ENCODE data around the gene CDYL.
A peak's percentile ranks its signal among the peaks of the same experiment; 100 is the strongest.

Gene CDYL

DNA sequence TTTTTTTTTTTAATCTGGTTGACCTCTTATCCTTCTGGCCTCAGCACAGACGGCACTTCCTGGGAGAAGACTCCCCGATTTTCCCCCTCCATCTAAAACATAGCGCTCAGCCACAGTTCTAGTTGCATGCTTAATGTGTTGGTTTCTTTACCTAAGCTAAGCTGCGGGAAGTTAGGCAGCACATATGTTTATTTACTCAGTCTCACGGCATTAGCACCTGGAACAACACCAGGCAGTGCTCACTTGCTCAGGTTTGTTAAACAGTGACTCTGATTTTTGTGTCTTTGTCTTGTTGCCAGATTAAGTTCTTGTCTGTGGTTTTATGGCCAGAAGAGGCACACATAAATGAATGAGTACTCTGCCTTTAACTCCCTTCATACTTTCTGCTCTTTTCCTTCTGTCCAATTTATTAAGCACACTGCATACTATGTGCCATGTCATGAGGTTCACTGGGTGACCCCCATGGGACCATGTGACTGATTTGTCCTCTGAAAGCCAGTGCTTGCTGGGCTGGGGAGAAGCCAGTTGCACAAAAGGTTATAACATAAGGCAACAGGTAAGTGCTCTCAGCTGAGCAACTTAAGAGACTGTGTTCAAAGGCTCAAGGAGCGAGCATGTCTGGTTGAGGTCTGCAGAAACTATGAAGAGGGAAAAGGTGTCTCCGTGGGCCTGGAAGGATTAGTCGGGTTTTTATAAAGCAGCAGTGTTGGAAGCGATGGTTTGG, 134.0 kb downstream of the CDYL start:
- DNase-seq, result peak; percentile 56

DNA sequence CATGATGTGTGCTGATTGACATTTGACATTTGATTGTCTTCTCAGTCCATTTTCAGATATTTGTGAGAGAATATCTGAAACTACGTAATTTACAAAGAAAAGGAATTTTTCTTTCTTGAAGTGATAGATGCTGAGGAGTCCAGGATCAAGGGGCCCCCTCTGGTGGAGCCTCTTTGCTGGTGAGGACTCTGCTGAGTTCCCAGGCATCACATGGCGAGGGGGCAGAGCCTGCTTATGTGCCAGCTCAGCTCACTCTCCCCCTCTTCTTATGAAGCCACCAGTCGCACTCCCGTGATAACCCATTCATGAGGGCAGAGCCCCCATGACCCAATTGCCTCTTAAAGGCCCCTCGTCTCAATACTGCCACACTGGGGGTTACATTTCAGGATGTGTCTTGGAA, 136.4 kb downstream of the CDYL start:
- DNase-seq, result no peak

DNA sequence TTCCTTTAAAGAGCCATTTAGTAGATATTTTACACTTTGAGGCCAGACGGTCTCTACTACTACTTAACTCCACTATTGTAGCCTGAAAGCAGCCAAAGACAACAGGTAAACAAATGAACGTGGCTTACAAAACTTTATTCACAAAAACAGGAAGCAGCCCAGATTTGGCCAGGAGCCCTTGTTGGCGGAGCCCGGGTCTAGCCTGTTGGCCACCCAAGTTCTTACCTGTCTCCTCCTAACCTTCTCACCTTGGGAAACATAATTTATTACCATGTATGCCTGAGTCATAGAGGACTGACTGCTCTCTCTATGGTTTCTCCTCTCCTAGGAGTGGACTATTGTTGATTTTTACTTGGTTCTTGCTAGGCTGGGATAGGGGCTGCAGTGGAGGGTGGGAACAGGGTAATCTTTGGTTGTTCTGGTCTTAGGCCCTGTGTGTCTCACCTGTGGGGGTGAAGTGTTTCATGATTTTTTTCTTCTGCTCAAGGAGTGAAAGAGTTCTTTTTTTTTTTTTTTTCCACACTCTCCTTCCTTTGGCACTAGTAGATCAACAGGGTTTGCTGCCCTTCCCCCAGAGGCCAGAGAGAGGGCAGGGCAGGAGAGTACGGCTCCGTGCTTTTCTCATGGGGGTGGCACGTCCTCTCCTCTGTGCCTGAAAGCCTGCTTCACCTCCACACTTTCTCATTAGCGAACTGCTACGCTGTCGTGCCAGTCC, 137.7 kb downstream of the CDYL start:
- no peak for DNase-seq

DNA sequence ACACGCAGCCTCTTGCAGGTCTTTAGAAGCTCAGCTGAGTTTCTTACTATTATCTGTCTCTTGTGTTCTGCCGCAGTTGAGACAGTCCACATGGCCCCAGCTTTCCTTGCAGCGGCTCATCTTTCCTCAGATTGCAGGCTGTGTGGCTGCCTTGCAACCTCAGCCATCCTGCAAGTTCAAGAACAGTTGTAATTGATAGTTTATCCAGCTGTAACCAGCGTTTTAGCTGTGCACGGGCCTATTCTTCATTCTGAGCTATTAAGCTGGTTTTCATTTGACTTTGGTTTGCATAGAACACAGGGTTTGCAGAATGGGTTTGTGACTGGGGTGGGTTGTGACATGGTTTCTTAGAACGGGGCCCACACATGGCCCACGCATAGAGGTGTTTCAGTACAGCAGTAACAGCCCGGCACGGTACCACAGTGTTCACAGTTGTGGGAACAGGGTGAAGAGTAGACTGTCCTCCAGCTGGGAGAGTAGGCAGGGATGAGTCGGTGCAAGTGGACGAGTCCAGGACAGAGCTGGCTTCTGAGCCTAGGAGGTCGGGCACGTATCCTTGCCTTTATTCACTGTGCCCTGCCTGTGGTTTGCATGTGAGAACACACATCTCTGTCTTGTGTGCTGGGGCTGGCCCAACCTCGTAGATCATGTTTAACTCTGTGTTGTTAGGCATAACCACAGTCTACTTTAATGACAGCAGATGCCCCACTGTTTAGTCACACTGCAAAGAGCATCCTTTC, 138.4 kb downstream of the CDYL start:
- no peak for DNase-seq

DNA sequence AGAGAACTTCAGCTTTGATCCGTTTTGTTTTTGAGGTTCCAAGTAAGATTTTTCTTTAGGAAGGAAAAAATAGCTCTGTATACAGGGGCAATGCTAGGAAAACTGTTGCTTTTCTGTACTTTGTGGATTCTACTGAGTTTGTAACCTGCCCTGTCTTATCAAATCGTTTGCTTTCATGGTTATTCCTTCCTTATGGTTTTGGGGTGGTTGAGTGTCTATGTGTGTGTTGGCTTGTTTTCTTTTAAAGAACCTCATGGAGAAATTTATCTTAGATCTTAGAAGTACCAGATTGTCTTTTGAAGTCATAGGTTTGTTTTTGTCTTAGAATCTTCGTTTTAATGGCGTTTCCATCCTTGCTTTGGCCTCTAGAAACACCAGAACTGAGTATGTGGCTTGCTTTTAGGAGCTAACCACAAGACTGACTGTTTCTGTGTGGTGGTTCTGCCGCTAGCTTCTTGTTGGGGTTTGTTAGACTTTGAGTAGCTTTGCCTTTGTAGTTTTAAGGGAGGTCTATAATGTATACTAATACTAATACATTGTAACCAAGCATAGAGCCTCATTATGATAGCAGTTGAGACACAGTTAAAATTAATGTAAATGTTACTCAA, 140.9 kb downstream of the CDYL start:
- no peak for DNase-seq

DNA sequence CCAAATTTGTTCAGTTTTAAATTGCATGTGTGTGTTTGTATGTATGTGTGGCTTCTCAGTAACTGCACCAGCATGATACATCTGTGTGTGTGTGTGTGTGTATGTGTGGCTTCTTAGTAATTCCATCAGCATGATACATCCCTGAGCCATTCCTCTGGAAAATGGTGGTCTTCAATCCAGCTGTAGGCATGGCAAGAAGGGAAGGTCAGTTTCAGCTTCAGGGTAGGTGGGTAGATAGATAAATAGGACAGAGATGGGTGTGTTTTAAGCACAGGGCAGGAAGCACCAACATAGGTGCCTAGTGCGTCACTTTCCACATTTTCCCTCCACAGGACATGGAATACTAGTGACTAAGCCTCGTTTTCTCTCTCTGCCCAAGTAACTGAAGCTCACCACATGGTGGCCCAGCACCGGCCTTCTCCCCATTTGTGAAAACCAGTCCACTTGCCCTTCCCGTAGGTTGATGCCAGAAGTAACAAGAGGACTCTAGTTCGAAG, 144.8 kb downstream of the CDYL start:
- DNase-seq, result no peak

DNA sequence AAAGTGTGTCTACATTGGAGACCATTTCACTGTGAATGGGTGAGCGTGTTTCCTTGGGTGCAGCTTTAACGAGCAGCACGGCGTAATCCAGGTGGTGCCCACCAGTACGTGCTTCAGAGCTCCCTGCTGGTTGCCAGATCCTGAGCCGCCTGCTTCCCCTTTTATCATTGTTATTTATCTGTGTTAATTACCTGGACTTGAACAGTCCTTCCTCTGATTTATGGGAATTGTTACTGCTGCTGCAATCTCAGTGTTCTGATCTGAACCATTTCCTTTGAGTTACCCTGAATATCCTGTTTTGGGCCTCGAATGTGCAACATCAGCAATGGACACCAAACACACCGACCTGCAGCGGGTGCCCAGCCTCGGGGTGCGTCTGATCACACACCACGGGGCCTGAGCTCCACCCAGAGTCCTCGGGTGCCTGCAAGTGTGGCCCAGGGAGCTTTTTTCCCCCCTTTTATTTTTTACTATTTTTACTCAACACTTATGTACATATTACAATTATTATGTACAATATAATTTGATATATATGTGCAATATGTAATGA, 146.4 kb downstream of the CDYL start:
- DNase-seq, result no peak

DNA sequence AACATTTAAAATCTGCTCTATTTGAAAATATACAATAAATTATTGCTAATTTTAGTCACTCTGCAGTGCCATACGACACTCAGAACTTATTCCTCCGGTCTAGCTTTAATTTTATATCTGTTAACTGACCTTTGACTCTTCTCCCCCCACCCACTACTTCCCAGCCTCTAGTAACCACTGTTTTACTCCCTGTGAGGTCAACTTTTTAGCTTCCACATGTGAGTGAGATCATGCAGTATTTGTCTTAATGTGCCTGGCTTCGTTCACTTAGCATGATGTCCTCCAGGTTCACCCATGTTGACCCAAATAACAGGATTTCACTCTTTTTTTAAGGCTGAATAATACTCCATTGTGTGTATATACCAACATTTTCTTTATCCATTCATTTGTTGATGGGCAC, 146.9 kb downstream of the CDYL start:
- no peak for DNase-seq

DNA sequence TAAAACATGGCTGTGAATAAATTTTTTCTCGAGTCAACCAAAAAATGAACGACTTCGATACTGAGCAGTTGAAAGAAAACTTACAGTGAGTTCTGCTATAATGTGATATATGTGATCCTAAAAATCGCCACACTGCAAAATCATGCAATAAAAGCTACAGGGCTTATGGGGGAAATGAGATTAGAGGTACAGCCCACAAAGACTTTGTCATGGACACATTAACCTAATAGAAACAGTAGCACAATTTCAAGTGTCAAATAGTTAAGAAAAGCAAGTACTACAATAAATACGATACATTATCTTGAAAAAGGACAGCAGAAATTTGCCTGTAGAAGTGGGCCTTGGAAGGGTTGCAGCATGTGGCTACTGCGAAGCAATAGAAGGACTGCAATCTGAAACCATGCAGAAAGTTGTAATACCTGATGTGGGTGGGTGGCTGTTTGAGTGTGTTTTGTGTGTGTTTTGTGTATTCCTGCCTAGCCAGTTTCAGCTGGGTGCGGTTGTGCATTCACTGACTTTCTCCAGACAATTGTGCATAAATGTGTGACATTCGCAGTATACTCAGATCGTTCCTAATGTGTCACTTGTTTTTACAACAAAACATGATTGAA, 148.6 kb downstream of the CDYL start:
- DNase-seq, result no peak

DNA sequence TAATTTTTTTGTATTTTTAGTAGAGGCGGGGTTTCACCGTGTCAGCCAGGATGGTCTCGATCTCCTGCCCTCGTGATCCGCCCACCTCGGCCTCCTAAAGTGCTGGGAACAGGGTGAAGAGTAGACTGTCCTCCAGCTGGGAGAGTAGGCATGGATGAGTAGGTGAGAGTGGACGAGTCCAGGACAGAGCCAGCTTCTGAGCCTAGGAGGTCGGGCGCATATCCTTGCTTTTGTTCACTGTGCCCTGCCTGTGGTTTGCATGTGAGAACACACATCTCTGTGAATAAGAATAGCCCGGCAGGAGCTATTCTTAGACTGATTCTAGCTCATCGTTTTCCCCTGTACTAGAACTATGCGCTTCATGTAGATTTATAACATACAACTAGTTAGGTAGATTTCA, 149.4 kb downstream of the CDYL start:
- DNase-seq, result no peak

DNA sequence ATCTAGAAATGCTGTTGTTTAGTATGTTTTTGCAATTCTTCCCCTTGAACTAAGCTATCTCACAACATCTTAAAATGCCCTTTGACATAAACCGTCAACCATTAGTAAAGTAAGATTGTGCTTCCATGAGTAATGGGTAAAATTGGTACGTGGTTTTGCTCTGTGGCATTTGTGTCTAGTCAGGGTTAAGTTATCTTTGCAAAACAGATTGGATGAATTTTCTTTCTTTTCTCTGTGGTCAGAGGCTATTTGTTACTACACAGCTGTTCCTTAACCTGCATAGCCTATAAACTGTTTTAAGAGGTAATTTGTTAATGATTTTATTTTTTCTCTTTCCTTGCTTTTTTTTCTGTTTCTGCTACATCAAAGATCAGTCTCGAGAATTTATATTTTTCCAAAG, 152.2 kb downstream of the CDYL start:
- no peak for DNase-seq

DNA sequence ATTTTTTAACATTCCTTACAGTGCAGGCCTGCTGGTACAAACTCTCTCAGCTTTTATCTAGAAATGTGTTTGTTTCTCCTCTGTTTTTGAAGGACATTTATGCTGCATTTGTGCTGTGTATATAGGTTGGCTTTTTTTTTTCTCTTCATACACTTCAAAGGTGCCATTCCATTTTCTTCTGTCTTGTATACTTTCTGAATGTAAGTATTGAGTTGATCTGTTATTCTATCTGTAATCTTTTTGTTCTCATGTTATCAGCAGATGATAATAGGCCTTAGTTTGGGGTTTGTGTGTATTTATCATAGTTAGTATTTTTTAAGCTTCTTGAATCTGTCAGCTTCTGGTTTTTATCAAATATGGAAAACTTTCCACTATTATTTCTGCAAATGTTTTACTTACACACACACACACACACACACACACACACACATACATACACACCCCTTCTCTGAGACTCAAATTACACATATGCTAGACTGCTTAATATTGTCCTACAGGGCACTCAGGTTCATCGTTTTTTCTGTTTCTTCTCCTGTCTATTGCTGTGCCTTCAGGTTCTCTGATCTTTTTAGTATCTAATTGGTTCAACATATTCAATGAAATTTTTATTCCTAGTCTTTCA, 153.0 kb downstream of the CDYL start:
- no peak for DNase-seq

DNA sequence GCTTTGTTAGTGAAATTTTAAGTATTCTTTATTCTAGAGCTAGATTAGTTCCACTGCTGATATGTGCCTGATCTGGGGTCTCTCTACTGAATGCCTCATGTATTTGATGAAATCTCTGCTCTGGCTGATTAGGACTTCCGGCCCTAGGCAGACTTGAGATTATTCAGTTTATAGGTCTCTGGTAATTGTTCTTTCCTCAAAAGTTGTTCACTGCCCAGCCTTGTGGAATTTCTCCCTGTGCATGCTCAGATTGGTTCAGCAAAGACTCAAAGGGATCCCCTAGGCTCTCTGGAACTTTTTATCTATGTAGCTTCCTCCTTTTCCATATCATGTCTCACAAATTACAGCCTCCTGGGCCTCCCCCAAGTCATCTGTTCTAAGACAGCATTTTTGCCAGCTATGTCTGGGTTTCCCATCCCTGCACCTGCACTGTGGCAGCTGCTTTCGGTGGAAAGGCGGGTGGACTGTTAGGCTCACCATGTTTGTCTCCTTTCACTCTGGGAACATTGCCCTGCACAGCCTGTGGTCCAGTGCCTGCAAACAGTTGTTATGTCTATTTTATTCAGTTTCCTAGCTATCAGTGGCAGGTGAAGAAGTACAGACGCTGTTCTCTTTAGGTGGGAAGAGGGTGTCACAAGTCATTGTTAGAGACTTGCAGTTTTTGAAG, 154.0 kb downstream of the CDYL start:
- no peak for DNase-seq

DNA sequence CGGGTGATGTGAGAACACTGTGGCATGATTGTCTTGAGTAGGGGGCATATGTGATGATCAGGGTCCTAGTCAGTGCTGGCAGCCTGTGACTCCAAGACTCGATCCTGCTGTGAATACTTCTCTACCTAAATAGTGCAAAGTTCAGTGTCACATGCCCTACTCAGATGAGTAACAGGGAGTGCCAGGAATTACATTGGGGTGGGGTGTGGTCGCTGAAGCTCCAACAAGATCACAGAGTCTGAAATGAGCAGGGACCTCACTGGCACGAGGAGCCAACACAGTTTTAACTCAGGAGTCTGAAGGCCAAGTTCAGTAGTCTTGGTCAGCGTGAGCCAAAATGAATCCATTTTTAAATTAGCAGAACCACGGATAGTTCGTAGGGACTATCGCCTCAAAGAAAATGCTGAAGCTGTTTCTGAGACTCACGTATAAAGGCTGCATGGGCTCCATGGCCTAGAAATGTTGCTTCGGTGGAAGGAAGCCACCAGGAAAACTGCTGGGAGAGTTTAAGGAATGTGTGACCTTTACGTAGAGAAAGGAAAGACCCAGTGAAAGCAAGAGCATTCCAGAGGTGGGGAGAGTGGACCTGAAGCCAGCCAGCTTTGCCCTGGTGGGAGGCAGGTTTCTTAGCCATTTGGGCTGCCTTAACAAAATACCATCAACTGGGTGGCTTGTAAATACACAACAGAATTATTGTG, 155.5 kb downstream of the CDYL start:
- DNase-seq, result no peak

DNA sequence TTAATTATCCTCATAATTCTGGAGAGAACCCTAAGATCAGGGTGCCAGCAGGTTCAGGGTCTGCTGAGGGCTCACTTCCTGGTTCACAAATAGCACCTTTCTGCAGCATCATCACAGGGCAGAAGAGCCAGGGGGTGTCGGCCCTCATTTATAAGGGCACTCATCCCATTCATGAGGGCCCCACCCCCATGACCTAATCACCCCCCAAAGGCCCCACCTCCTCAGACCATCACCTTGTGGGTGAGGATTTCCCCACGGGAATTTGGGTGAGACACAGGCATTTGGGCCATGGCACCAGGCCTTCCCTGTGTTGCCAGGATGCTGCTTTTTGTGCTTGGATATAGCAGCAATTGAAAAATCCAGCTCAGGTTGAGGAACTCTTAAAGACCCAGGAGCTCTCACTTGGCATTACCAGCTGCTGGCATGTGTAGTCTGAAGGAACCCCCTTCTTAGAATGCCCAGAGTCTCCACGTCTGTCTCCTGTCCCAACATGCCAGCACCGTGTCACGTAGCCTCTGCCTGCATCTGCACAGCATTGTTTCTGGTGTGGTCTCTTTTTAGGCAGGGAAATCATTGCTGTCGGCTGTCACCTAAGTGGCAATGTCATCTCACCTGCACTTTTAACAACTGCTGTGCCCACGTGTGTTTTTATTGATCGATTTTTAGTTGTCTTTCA, 156.2 kb downstream of the CDYL start:
- no peak for DNase-seq

DNA sequence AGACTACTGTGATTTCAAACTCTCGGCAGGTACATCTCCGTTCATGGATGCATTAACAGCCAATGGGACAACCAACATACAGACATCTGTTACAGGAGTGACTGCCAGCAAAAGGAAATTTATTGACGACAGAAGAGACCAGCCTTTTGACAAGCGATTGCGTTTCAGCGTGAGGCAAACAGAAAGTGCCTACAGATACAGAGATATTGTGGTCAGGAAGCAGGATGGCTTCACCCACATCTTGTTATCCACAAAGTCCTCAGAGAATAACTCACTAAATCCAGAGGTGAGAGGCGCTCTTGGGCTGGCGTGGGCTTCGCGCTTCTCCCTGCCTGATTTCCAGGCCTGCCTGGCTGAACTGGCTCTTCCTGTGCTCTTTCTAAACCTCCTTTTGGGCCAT, 159.3 kb downstream of the CDYL start:
- no peak for DNase-seq

DNA sequence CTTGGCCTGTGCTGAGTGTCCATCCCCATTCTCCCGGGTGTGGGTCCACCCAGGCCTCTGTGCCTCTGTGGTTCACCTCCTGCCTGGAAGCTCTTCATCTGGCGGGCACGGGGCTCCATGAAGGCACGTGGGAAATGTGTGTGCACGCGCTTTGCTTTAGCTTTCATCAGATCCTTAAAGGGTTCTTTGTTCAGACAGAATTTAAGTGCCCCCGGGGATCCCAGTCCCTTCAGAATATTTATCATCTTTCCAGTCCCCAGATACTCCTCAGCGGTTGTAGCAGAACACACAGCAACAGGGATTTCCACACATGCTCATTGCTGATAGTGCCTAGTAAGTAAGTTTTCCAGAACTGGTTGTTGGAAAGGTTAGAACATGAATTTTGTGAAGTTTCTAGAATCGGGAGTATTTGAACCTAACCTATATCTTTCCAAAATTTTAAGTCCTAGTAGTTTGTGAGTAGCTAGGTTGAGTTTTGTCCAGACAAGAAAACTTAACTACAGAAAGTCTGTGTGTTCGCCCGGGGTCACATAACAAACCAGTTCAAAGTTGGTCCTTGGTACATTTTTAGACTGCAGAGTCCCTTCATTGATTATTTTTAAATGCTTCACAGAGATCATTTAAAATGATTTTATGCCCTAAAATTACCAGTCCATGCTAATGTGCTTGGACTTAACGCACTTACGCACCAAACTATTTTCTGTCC, 159.9 kb downstream of the CDYL start:
- no peak for DNase-seq

DNA sequence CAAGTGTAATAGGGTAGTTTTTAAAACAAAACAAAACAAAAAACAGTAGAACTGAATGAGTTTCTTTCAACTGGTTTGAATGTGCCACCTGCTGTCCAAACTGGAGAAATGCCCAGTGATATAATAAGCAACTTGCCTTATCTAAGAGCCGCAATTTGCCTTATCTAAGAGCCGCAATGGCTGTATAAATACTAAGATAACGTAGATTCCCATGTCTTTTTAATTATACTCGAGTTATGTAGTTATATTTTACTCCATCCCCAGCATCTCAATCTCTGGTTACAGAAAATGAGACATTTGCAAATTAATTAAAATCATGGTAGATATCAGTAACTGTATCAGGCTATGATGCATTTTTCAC, 160.5 kb downstream of the CDYL start:
- peak; percentile 7 for DNase-seq

DNA sequence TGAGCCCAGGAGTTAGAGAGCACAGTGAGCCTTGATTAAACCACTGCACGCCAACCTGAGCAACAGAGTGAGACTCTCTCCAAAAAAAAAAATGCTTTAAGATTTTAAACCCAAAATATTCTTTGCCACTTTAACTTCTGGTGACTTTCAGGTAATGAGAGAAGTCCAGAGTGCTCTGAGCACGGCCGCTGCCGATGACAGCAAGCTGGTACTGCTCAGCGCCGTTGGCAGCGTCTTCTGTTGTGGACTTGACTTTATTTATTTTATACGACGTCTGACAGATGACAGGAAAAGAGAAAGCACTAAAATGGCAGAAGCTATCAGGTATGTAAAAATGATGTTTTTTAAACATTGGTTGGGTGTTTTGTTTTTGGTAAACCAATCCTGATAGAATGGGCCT, 161.2 kb downstream of the CDYL start:
- no peak for DNase-seq

DNA sequence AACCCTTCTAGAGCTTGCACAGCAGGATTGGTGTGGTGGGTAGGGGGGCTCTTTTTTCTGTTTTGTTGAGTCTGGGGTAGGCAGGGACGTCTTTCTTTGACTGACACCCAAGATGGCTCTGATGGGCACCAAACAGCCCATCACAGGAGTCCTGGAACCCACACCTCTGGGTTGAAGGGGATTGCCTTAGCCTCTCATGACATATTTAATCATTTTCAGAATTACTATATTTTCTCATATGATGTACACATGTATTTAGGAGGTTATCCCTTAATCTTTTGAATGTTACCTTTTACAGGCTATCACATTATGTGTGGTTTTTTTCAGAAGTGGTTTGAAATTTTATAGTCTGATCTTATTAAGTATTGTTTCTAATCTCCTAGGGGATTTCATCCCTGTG, 163.0 kb downstream of the CDYL start:
- no peak for DNase-seq

Measured in NCI-H748 treated with DMSO at 0.1 percent for 48 hours (cell line).